ENCODE data around the gene PNKP.
"Not testable (repeated sequence)": the region's sequence is repeated elsewhere in the genome, so short reads cannot be mapped to it uniquely, and the experiment has no call there.

PNKP gene

GRCh38 chr19:49824662-49825061, 42.7 kb downstream of the PNKP start:
- no peak overlapping the region for H3K27ac ChIP-seq (ENCODE audit: low read depth, low read length)
- H3K27me3 ChIP-seq (ENCODE audit: control insufficient read depth, insufficient read depth, low read length) = no peaks in the 10 kb centered on the region
- no peaks in the 10 kb centered on the region for H3K4me1 ChIP-seq (ENCODE audit: control insufficient read depth, insufficient read depth, low read length)
- H3K4me3 ChIP-seq (ENCODE audit: low read depth, low read length) = no peak overlapping the region
- no peaks in the 10 kb centered on the region for H3K9me3 ChIP-seq (ENCODE audit: control insufficient read depth, insufficient read depth, low read depth, low read length)
- H3K9ac ChIP-seq (ENCODE audit: low read length) = no peak overlapping the region
- peaks cover 40% of the 10 kb centered on the region for H3K36me3 ChIP-seq (ENCODE audit: control insufficient read depth, insufficient read depth, low read length)

GRCh38 chr19:49823472-49823871, 43.9 kb downstream of the PNKP start:
- Histone ChIP-seq H3K27ac (ENCODE audit: low read depth, low read length) (no peak overlapping the region), H3K9me3 (ENCODE audit: control insufficient read depth, insufficient read depth, low read depth, low read length) (no peaks in the 10 kb centered on the region), H3K36me3 (ENCODE audit: control insufficient read depth, insufficient read depth, low read length) (peaks cover 35% of the 10 kb centered on the region), H3K4me3 (ENCODE audit: low read depth, low read length) (no peak overlapping the region), H3K4me1 (ENCODE audit: control insufficient read depth, insufficient read depth, low read length) (peaks cover 7% of the 10 kb centered on the region; the same call in 1 of the 2 replicates), H3K27me3 (ENCODE audit: control insufficient read depth, insufficient read depth, low read length) (no peaks in the 10 kb centered on the region), H3K9ac (ENCODE audit: low read length) (no peak overlapping the region)

- Histone ChIP-seq H3K36me3 (ENCODE audit: control insufficient read depth, insufficient read depth, low read length) (peaks cover 24% of the 10 kb centered on the region), H3K27ac (ENCODE audit: low read depth, low read length) (no peak overlapping the region), H3K27me3 (ENCODE audit: control insufficient read depth, insufficient read depth, low read length) (no peaks in the 10 kb centered on the region), H3K9me3 (ENCODE audit: control insufficient read depth, insufficient read depth, low read depth, low read length) (no peaks in the 10 kb centered on the region), H3K4me3 (ENCODE audit: low read depth, low read length) (no peak overlapping the region), H3K9ac (ENCODE audit: low read length) (no peak overlapping the region), H3K4me1 (ENCODE audit: control insufficient read depth, insufficient read depth, low read length) (peaks cover 7% of the 10 kb centered on the region; the same call in 1 of the 2 replicates)
Observed at GRCh38 chr19:49820125-49820524, 47.3 kb downstream of the PNKP start.

- H3K4me3 ChIP-seq (ENCODE audit: low read depth, low read length) = peak overlapping the region; percentile 77
- not testable (repeated sequence) for H3K4me1 ChIP-seq (ENCODE audit: control insufficient read depth, insufficient read depth, low read length); H3K27me3 ChIP-seq (ENCODE audit: control insufficient read depth, insufficient read depth, low read length); H3K27ac ChIP-seq (ENCODE audit: low read depth, low read length); H3K9me3 ChIP-seq (ENCODE audit: control insufficient read depth, insufficient read depth, low read depth, low read length)
- H3K36me3 ChIP-seq (ENCODE audit: control insufficient read depth, insufficient read depth, low read length) = peaks cover 24% of the 10 kb centered on the region
- H3K9ac ChIP-seq (ENCODE audit: low read length) = peak overlapping the region; percentile 78
Observed at GRCh38 chr19:49819452-49820115, 47.8 kb downstream of the PNKP start.

- H3K4me3 ChIP-seq (ENCODE audit: low read depth, low read length) = peak overlapping the region; percentile 77
- peaks cover 7% of the 10 kb centered on the region; the same call in 1 of the 2 replicates for H3K4me1 ChIP-seq (ENCODE audit: control insufficient read depth, insufficient read depth, low read length)
- H3K9ac ChIP-seq (ENCODE audit: low read length) = peak overlapping the region; percentile 78
- H3K36me3 ChIP-seq (ENCODE audit: control insufficient read depth, insufficient read depth, low read length) = peaks cover 19% of the 10 kb centered on the region
- H3K27ac ChIP-seq (ENCODE audit: low read depth, low read length) = peak overlapping the region; percentile 80
- H3K27me3 ChIP-seq (ENCODE audit: control insufficient read depth, insufficient read depth, low read length) = no peaks in the 10 kb centered on the region
- H3K9me3 ChIP-seq (ENCODE audit: control insufficient read depth, insufficient read depth, low read depth, low read length) = no peaks in the 10 kb centered on the region
Observed at GRCh38 chr19:49818649-49819370, 48.6 kb downstream of the PNKP start.

GRCh38 chr19:49817964-49818648, 49.3 kb downstream of the PNKP start, which contains the start of gene MED25:
Gene MED25 (plus strand): TSS chr19:49818289. CDS start chr19:49818342, 53 bp downstream.
- Histone ChIP-seq H3K9ac (ENCODE audit: low read length) (peak within 1 kb of the TSS; percentile 78), H3K36me3 (ENCODE audit: control insufficient read depth, insufficient read depth, low read length) (peaks cover 12% of the 10 kb centered on the region), H3K27ac (ENCODE audit: low read depth, low read length) (peak within 1 kb of the TSS; percentile 80), H3K27me3 (ENCODE audit: control insufficient read depth, insufficient read depth, low read length) (no peaks in the 10 kb centered on the region), H3K4me1 (ENCODE audit: control insufficient read depth, insufficient read depth, low read length) (peaks cover 7% of the 10 kb centered on the region; the same call in 1 of the 2 replicates), H3K4me3 (ENCODE audit: low read depth, low read length) (peak within 1 kb of the TSS; percentile 77), H3K9me3 (ENCODE audit: control insufficient read depth, insufficient read depth, low read depth, low read length) (no peaks in the 10 kb centered on the region)

GRCh38 chr19:49816590-49816989, 50.8 kb downstream of the PNKP start:
- no peak overlapping the region for H3K27ac ChIP-seq (ENCODE audit: low read depth, low read length)
- H3K27me3 ChIP-seq (ENCODE audit: control insufficient read depth, insufficient read depth, low read length) = no peaks in the 10 kb centered on the region
- H3K4me1 ChIP-seq (ENCODE audit: control insufficient read depth, insufficient read depth, low read length) = peaks cover 14% of the 10 kb centered on the region; the same call in 1 of the 2 replicates
- no peak overlapping the region for H3K4me3 ChIP-seq (ENCODE audit: low read depth, low read length)
- no peaks in the 10 kb centered on the region for H3K9me3 ChIP-seq (ENCODE audit: control insufficient read depth, insufficient read depth, low read depth, low read length)
- no peak overlapping the region for H3K9ac ChIP-seq (ENCODE audit: low read length)
- peaks cover 11% of the 10 kb centered on the region for H3K36me3 ChIP-seq (ENCODE audit: control insufficient read depth, insufficient read depth, low read length)

- H3K36me3 ChIP-seq (ENCODE audit: control insufficient read depth, insufficient read depth, low read length) = no peaks in the 10 kb centered on the region
- no peak overlapping the region for H3K9ac ChIP-seq (ENCODE audit: low read length)
- peak overlapping the region; percentile 86 for H3K4me3 ChIP-seq (ENCODE audit: low read depth, low read length)
- H3K27me3 ChIP-seq (ENCODE audit: control insufficient read depth, insufficient read depth, low read length) = no peaks in the 10 kb centered on the region; the same call in 1 of the 2 replicates
- peak overlapping the region; percentile 16; the same call in 1 of the 2 replicates for H3K27ac ChIP-seq (ENCODE audit: low read depth, low read length)
- H3K9me3 ChIP-seq (ENCODE audit: control insufficient read depth, insufficient read depth, low read depth, low read length) = no peaks in the 10 kb centered on the region
- H3K4me1 ChIP-seq (ENCODE audit: control insufficient read depth, insufficient read depth, low read length) = peaks cover 16% of the 10 kb centered on the region
Observed at GRCh38 chr19:49814010-49814409, 53.4 kb downstream of the PNKP start.

- Histone ChIP-seq H3K4me1 (ENCODE audit: control insufficient read depth, insufficient read depth, low read length) (peaks cover 17% of the 10 kb centered on the region), H3K9ac (ENCODE audit: low read length) (peak within 1 kb of the TSS; percentile 77), H3K27me3 (ENCODE audit: control insufficient read depth, insufficient read depth, low read length) (no peaks in the 10 kb centered on the region; the same call in 1 of the 2 replicates), H3K36me3 (ENCODE audit: control insufficient read depth, insufficient read depth, low read length) (no peaks in the 10 kb centered on the region), H3K9me3 (ENCODE audit: control insufficient read depth, insufficient read depth, low read depth, low read length) (no peaks in the 10 kb centered on the region), H3K4me3 (ENCODE audit: low read depth, low read length) (peak within 1 kb of the TSS; percentile 86), H3K27ac (ENCODE audit: low read depth, low read length) (peak within 1 kb of the TSS; percentile 90)
Observed at GRCh38 chr19:49812997-49813861, 54.1 kb downstream of the PNKP start, which contains the start of gene FUZ. Gene FUZ (minus strand): TSS chr19:49813292. CDS start chr19:49813106, 186 bp downstream.

GRCh38 chr19:49812452-49812996, 54.9 kb downstream of the PNKP start:
- H3K4me3 ChIP-seq (ENCODE audit: low read depth, low read length) = peak overlapping the region; percentile 86
- H3K36me3 ChIP-seq (ENCODE audit: control insufficient read depth, insufficient read depth, low read length) = 0 out of 2 replicates have a peak, but pooled peaks cover 4% of the 10 kb centered on the region
- no peaks in the 10 kb centered on the region for H3K9me3 ChIP-seq (ENCODE audit: control insufficient read depth, insufficient read depth, low read depth, low read length)
- H3K27me3 ChIP-seq (ENCODE audit: control insufficient read depth, insufficient read depth, low read length) = no peaks in the 10 kb centered on the region; the same call in 1 of the 2 replicates
- peak overlapping the region; percentile 77 for H3K9ac ChIP-seq (ENCODE audit: low read length)
- H3K4me1 ChIP-seq (ENCODE audit: control insufficient read depth, insufficient read depth, low read length) = peaks cover 21% of the 10 kb centered on the region
- H3K27ac ChIP-seq (ENCODE audit: low read depth, low read length) = peak overlapping the region; percentile 90; the same call in 1 of the 2 replicates
